ENCODE measurements around the gene SMARCA2. TPM values are rescaled to one million over a fixed set of nuclear protein-coding genes. Genes with fewer than 3 reads are reported as not detected.

SMARCA2 gene
- total and polyA plus RNA-seq, 2 experiments from 2014 or later = 19.9 to 43.0 TPM

- no peak for TF ChIP-seq CTCF (IDR thresholded peaks at IDR 0.05; ENCODE audit: low read depth, low read length)
- Histone ChIP-seq H3K36me3 (no peaks in the 10 kb centered on the region), H3K4me3 (no peak overlapping the region), H3K27me3 (no peaks in the 10 kb centered on the region), H3K9me3 (ENCODE audit: low read depth) (no peaks in the 10 kb centered on the region), H3K4me1 (ENCODE audit: low read depth) (no peaks in the 10 kb centered on the region), H3K27ac (no peak overlapping the region)
- DNase-seq (ENCODE audit: low read depth in 1 of 2, low spot score in 1 of 2) = no peak
Measured at GRCh38 chr9:1986341-1986740, 28.8 kb upstream of the SMARCA2 start.

GRCh38 chr9:1989500-1989899 lies 25.6 kb upstream of the SMARCA2 start:
- Histone ChIP-seq H3K27ac (no peak overlapping the region), H3K4me3 (no peak overlapping the region), H3K27me3 (no peaks in the 10 kb centered on the region), H3K9me3 (ENCODE audit: low read depth) (no peaks in the 10 kb centered on the region), H3K36me3 (no peaks in the 10 kb centered on the region), H3K4me1 (ENCODE audit: low read depth) (no peaks in the 10 kb centered on the region)
- DNase-seq (ENCODE audit: low read depth in 1 of 2, low spot score in 1 of 2) = no peak
- TF ChIP-seq CTCF (IDR thresholded peaks at IDR 0.05; ENCODE audit: low read depth, low read length) = no peak

GRCh38 chr9:1994180-1994579 lies 21.0 kb upstream of the SMARCA2 start:
- Histone ChIP-seq H3K27ac (no peak overlapping the region), H3K9me3 (ENCODE audit: low read depth) (no peaks in the 10 kb centered on the region), H3K4me1 (ENCODE audit: low read depth) (no peaks in the 10 kb centered on the region), H3K36me3 (no peaks in the 10 kb centered on the region), H3K27me3 (no peaks in the 10 kb centered on the region), H3K4me3 (no peak overlapping the region)
- no peak for TF ChIP-seq CTCF (IDR thresholded peaks at IDR 0.05; ENCODE audit: low read depth, low read length)
- no peak for DNase-seq (ENCODE audit: low read depth in 1 of 2, low spot score in 1 of 2)

GRCh38 chr9:1995084-1995483 lies 20.1 kb upstream of the SMARCA2 start:
- no peak for TF ChIP-seq CTCF (IDR thresholded peaks at IDR 0.05; ENCODE audit: low read depth, low read length)
- Histone ChIP-seq H3K4me3 (no peak overlapping the region), H3K9me3 (ENCODE audit: low read depth) (no peaks in the 10 kb centered on the region), H3K36me3 (no peaks in the 10 kb centered on the region), H3K27me3 (no peaks in the 10 kb centered on the region), H3K4me1 (ENCODE audit: low read depth) (no peaks in the 10 kb centered on the region), H3K27ac (no peak overlapping the region)
- DNase-seq (ENCODE audit: low read depth in 1 of 2, low spot score in 1 of 2) = no peak

- no peak for DNase-seq (ENCODE audit: low read depth in 1 of 2, low spot score in 1 of 2)
- Histone ChIP-seq H3K9me3 (ENCODE audit: low read depth) (no peaks in the 10 kb centered on the region), H3K36me3 (no peaks in the 10 kb centered on the region), H3K4me1 (ENCODE audit: low read depth) (no peaks in the 10 kb centered on the region), H3K4me3 (no peak overlapping the region), H3K27ac (no peak overlapping the region), H3K27me3 (no peaks in the 10 kb centered on the region)
- no peak for TF ChIP-seq CTCF (IDR thresholded peaks at IDR 0.05; ENCODE audit: low read depth, low read length)
Measured at GRCh38 chr9:1996156-1996555, 19.0 kb upstream of the SMARCA2 start.

- no peak overlapping the region for H3K27ac ChIP-seq
- H3K36me3 ChIP-seq = no peaks in the 10 kb centered on the region
- TF ChIP-seq CTCF (IDR thresholded peaks at IDR 0.05; ENCODE audit: low read depth, low read length) = no peak
- H3K27me3 ChIP-seq = no peaks in the 10 kb centered on the region
- DNase-seq (ENCODE audit: low read depth in 1 of 2, low spot score in 1 of 2) = no peak
- no peaks in the 10 kb centered on the region for H3K4me1 ChIP-seq (ENCODE audit: low read depth)
- no peaks in the 10 kb centered on the region for H3K9me3 ChIP-seq (ENCODE audit: low read depth)
- H3K4me3 ChIP-seq = no peak overlapping the region
Measured at GRCh38 chr9:1997646-1998045, 17.5 kb upstream of the SMARCA2 start.

Measured in cardiac muscle cell (in vitro differentiated cells and primary cell).